HG03439 (cell line): Measurements from ENCODE around the gene SCN3A.
A peak's percentile ranks its signal among the peaks of the same experiment; 100 is the strongest.

Experiments used
- ATAC-seq: cut with Tn5 transposase; IDR thresholded peaks from one replicate; pipeline ENCODE4 v1.9.1; 2021; ENCODE audit warnings: mild to moderate bottlenecking, moderate library complexity; ENCODE audit not compliant: unreplicated experiment

SCN3A gene

GRCh38 chr2:165192729-165193128 lies 11.1 kb downstream of the SCN3A start:
- peak; percentile 34 for ATAC-seq

- ATAC-seq: no peak
Observed at GRCh38 chr2:165191096-165191728, 12.6 kb downstream of the SCN3A start.

GRCh38 chr2:165185633-165186032 lies 18.2 kb downstream of the SCN3A start:
- ATAC-seq: no peak

- peak; percentile 59 for ATAC-seq
Observed at GRCh38 chr2:165182029-165182428, 21.8 kb downstream of the SCN3A start.

- ATAC-seq: no peak
Observed at GRCh38 chr2:165176780-165177179, 27.1 kb downstream of the SCN3A start.

- no peak for ATAC-seq
Observed at GRCh38 chr2:165173215-165173614, 30.6 kb downstream of the SCN3A start.

GRCh38 chr2:165164201-165164600 lies 39.6 kb downstream of the SCN3A start:
- no peak for ATAC-seq

- no peak for ATAC-seq
Observed at GRCh38 chr2:165163761-165164160, 40.1 kb downstream of the SCN3A start.

GRCh38 chr2:165162466-165162865 lies 41.4 kb downstream of the SCN3A start:
- no peak for ATAC-seq

GRCh38 chr2:165161510-165161909 lies 42.3 kb downstream of the SCN3A start:
- ATAC-seq: no peak

GRCh38 chr2:165157160-165157559 lies 46.7 kb downstream of the SCN3A start:
- no peak for ATAC-seq

- no peak for ATAC-seq
Observed at GRCh38 chr2:165155152-165155551, 48.7 kb downstream of the SCN3A start.

GRCh38 chr2:165149439-165149838 lies 54.4 kb downstream of the SCN3A start:
- peak; percentile 89 for ATAC-seq

- ATAC-seq: no peak
Observed at GRCh38 chr2:165147186-165148045, 56.4 kb downstream of the SCN3A start.

- ATAC-seq: peak; percentile 55
Observed at GRCh38 chr2:165144315-165144714, 59.5 kb downstream of the SCN3A start.

GRCh38 chr2:165141601-165142354 lies 62.1 kb downstream of the SCN3A start:
- no peak for ATAC-seq

- no peak for ATAC-seq
Observed at GRCh38 chr2:165126244-165126643, 77.6 kb downstream of the SCN3A start.

GRCh38 chr2:165122521-165122920 lies 81.3 kb downstream of the SCN3A start:
- no peak for ATAC-seq

GRCh38 chr2:165120740-165121467 lies 82.9 kb downstream of the SCN3A start:
- ATAC-seq: no peak

GRCh38 chr2:165115258-165115657 lies 88.6 kb downstream of the SCN3A start:
- no peak for ATAC-seq
